ENCODE results near the gene LRRC4B.
"Not testable (repeated sequence)": the region's sequence is repeated elsewhere in the genome, so short reads cannot be mapped to it uniquely, and the experiment has no call there.

Gene LRRC4B

DNA sequence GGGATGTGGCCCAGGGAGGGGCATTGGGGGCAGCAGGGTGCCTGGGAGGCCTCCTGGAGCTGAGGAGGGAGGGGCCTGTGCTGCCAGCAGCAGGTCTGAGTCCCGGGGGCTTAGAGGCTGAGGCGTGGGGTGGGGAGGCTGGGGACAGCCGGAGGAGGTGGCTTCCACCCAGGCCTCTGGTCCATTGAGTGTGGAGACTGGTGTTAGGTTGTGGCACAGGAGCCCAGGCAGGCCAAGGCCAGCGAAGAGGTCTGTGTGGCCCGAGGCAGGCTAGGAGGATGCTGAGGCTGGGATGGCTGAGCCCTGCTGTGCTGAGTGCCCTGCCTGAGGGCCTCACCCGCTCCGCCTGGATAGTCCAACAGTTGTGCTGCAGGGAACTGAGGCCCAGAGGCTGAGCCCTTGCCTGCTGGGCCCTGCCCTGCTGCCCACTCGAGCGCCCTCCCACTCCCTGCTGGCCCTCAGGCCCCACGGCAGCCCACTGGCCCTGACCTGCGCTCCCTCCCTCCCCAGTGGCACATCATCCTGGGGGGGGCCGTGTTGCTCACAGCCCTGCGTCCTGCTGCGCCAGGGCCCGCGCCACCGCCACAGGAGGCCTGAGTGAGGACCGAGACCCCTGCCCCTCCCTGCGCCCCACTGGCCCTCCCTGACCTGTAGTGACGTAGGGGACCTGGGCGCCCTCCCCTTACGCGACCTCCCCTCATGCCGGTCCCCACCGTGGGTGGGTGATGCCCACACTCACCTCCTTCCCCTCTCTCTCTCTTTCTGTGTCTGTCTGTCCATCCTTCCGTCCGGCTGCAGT, 86.7 kb downstream of the LRRC4B start:
- DNase-seq, result no peak

DNA sequence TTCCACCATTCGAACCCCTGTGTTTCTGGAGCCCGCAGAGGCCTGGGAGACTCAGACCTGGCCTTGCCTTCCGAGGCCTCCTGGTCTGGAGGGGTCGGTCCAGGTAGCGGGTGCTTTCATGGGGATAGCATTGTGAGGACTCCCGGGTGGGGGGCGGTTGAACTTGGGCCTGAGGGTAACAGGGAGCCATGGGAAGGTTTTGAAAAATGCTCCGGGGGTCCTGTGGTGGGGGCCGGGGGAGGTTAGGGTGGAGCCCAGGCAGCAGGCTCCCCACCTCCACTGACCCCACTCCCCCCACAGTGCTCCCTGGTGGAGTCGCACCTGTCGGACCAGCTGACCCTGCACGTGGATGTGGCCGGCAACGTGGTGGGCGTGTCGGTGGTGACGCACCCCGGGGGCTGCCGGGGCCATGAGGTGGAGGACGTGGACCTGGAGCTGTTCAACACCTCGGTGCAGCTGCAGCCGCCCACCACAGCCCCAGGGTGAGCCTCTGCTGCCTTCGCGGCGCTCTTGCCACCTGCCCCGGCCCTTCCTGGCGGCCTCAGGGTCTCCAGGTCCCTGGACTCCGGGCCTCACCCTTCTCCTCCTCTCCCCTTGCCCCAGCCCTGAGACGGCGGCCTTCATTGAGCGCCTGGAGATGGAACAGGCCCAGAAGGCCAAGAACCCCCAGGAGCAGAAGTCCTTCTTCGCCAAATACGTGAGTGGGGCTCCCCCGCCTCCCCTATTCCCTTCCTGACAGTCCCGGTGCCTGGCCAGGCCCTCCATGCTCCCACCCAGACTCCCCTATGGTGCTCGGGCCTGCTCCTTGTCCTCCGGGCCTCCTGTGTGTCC, 87.7 kb downstream of the LRRC4B start:
- no peak for DNase-seq

DNA sequence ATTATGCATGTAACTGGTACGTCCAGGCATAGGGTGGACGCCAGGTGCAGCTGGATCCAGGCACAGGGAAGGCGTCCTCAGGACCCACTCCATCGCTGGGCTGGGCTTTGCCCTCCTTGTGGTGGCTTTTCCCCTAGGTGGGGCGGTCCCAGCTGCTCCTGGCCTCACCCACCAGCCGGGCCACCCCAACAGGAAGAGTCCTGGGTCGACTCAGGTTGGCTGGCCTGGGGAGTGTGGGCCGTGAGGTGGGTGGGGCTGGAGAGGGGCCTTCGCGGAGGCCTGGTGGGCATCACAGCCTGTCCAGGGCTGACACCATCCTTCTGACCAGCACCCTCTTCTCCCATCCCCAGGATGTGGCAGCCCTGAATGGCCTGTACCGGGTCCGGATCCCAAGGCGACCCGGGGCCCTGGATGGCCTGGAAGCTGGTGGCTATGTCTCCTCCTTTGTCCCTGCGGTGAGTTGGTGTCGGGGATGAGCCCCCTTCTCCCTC, 88.4 kb downstream of the LRRC4B start:
- DNase-seq, result no peak

DNA sequence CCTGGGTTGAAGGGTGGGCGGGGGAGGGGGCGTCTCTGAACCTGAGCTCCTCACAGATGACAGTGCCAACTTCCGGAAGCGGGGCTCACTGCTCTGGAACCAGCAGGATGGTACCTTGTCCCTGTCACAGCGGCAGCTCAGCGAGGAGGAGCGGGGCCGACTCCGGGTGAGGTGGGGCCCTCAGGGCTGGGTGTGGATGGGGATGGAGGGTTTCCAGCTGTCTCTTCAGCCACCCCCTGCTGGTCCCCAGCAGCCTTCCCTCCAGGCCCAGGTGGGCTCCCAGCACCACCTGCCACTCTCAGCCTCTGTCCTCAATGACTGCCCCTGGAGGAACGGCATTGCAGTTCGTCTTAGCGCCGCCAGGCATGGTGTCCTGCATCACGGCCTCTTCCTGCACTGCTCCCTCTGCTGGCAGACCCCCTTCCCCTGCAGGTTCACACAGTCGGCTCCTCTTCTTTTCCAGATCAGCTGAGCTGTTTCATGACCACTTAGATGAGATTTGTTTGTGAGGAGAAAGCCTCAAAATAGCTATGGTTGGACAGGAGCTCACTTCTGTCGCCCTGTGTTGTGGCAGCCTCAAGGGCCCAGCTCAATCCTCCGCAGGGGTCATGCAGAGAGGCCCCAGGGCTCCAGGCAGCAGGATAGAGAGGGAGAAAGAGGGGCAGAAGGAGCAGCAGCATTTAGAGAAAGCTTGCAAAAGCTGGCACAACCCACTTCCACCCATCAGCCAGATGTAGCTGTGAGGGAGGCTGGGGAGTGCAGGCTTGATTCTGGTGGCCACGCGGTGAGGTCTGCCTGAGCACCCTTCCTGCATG, 89.1 kb downstream of the LRRC4B start:
- no peak for DNase-seq

DNA sequence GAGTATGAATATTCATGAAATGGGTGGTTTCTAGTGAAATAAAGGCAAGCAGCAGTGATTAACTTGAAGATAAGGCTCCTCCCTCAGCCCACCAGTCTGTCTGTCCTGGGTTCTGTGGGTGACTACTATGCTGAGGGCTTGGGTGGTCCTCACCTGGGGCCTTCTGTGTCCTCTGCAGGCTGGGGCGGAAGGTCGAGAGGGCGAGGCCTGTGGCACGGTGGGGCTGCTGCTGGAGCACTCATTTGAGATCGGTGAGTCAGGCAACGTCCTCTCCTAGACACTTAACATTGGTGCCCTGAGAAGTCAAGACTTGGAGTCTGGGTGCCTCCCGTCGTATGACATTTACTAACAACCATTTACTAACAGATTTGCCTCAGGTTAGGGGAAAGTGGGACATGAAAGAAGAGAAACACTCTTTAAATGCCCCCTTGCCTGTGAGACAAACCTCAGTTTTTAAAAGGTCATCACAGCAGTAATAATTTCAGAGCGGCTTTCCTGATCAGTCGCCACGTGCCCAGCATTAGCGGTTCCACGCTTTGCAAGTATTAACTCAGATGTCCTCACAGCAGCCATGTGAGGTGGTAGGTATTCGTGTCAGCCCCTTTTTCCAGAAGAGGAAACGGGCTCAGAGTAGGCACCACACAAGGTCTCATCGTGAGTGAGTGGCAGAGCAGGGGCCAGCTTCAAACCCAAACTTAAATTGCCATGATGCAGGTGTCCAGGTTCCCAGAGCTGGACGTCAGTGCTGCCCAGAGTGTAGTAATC, 90.3 kb downstream of the LRRC4B start:
- no peak for DNase-seq

DNA sequence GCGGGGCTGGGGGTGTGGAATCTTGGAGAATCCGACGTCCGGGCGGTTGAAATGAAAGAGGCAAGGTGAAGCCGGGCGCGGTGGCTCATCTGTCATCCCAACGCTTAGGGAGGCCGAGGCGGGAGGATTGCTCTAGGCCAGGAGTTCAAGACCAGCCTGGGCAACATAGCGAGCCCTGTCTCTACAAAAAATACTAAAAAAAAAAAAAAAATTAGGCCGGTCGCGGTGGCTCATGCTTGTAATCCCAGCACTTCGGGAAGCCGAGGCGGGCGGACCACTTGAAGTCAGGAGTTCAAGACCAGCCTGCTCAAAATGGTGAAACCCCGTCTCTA, 91.4 kb downstream of the LRRC4B start:
- DNase-seq, result no peak

DNA sequence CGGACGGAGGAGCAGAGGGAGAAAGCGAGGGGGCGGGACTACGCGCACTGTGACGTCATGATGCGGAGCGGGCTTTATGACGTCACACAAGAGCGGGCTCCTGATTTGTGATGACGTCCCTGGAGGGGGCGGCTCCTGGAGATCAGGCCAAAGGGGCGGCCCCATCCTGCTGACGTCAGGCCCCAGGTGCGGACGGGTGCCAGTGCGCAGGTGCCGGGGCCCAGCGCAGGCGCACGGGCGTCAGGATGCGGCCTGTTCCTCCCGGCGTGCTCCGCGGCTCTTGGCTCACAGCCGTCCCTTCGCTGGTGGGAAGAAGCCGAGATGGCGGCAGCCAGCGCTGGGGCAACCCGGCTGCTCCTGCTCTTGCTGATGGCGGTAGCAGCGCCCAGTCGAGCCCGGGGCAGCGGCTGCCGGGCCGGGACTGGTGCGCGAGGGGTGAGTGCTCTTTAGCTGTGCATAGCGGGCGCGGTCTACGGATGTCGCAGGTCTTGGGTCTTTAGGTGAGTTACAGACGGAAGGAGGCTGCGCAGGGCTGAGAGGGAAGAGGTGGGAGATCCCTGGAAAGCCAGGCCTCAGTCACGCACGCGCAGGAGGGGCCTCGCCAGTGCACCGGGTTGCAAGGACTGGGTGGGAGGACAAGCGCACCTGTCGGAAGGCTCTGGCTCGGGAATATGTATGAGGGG, 91.9 kb downstream of the LRRC4B start, which contains the start of the genes EMC10 and GARIN5A:
Gene EMC10, plus strand, starts transcription at position 284 of the 683 bp plus-strand sequence. Its CDS starts 38 bp downstream, at position 322.
Gene GARIN5A, minus strand, starts transcription at position 625 of the 683 bp plus-strand sequence. Its CDS starts 460 bp downstream, at position 165.
- peak; percentile 41 to 65 for DNase-seq

DNA sequence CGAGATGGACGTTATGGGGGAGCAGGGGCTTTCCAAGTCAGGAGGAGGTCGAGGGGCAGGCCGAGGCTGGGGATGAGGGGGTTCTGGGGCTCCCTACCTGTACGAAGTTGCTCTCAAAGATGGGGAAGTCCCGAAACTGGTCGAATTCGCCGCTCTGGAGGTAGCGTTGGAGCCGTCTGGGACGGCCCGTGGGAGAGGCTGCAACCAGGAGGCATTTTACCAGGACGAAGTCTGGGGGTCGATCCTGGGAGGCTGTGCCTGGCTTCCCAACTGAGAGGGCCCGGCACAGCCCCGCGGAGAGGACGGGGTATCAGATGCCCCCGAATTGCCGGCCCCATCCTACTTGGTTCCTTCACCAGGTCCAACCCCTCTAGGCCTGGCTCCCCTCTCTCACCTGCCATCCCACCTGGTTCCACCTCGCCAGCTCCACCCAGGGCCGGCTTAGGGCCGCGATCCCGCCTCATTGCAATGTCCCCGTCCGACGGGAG, 92.5 kb downstream of the LRRC4B start:
- DNase-seq, result no peak

DNA sequence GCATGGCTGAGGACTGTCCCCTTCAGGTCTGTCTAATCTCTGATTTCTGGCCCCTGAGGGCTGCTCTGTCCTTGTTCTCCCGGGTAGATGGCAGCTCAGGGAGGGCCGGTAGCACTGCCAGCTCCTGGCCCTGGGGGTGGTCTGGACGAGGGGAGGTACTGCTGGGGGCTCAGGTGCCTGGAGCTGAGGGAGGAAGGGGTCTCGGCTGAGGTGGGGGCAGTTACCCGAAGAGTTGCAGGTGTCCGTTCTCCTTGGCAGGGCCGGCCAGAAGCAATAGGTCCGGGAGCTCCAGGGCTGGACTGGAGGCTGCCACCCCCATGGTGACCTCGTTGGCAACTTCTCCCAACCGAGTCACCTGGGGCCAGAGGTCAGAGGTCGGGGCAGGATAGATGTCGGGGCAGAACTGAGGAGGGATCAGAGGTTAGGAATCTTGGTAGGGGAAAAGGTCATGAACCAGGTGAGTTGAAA, 93.1 kb downstream of the LRRC4B start:
- DNase-seq, result no peak

DNA sequence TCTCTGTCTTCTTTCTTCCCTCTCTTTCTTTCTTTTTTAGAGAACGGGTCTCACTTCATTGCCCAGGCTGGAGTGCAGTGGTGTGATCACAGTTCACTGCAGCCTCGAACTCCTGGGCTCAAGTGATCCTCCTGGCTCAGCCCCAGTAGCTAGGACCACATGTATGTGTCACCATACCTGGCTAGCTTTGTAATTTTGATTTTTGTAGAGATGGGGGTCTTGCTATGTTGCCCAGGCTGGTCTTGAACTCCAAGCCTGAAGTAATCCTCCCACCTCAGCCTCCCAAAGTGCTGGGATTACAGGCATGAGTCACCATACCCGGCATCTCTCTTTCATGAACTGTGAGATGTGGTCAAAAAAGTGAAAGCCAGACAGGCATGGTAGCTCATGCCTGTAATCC, 94.9 kb downstream of the LRRC4B start:
- DNase-seq, result not testable (repeated sequence)

DNA sequence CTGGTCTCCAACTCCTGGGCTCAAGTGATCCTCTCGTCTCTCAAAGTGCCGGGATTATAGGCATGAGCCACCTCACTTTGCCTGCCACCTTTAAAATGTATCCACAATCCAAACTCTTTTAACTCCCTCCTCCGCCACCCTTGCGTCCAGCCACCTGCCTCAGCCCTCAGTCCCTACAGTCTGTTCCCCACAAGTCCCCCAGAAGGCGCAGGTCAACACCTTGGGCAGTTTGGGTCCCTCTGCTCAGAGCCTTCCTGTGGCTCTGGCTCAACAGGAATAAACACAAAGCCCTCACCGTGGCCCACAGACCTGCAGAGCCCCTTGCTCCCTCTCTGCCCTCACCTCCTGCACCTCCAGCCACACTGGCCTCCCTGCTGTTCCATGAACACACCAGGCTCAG, 99.4 kb downstream of the LRRC4B start:
- no peak for DNase-seq

DNA sequence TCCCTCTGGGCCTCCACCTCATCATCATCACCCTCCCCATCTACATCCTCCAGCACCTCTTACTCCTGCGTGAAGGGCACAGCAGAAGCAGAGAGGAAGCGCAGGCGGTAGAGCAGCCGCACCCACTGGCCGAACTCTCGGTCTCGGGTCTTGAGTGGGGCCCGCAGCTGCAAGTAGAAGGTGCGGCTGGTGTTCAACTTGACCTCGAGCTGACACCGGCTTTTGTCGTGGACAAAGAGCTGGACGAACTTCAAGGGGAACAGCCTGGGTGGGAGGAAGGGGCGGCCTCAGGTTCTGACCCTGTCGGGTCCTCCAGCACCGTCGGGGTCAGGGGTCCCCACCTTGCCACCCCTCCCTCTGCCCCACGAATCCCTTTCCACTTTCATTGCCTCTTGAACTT, 100.7 kb downstream of the LRRC4B start:
- no peak for DNase-seq
